ENCODE results near the gene NPTX2.
"Not testable (repeated sequence)": the region's sequence is repeated elsewhere in the genome, so short reads cannot be mapped to it uniquely, and the experiment has no call there.

NPTX2 gene

DNA sequence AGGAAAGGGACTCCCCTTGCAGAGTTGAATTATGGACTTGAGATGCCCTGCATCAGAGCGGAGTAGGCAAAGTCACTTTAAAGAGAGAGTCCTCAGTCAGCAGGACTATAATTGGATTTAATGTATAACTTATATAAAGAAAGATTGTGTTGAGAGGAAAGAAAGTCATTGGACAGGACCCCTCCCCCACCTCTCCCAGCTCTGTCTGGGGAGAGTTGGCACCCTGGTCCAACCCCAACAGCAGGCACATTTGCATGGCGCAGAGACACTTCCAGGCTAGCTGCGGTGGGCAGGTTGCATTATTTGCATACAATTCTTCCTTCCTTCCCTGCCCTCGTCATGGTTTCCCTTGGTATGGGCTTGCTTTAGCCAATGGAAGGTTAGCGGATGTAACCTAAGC is 46.1 kb upstream of the NPTX2 start:
- no peaks in the 10 kb centered on the region for H3K79me2 ChIP-seq (ENCODE audit: low read length)
- TF ChIP-seq, protein P1, sequence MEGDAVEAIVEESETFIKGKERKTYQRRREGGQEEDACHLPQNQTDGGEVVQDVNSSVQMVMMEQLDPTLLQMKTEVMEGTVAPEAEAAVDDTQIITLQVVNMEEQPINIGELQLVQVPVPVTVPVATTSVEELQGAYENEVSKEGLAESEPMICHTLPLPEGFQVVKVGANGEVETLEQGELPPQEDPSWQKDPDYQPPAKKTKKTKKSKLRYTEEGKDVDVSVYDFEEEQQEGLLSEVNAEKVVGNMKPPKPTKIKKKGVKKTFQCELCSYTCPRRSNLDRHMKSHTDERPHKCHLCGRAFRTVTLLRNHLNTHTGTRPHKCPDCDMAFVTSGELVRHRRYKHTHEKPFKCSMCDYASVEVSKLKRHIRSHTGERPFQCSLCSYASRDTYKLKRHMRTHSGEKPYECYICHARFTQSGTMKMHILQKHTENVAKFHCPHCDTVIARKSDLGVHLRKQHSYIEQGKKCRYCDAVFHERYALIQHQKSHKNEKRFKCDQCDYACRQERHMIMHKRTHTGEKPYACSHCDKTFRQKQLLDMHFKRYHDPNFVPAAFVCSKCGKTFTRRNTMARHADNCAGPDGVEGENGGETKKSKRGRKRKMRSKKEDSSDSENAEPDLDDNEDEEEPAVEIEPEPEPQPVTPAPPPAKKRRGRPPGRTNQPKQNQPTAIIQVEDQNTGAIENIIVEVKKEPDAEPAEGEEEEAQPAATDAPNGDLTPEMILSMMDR (IDR thresholded peaks at IDR 0.05; ENCODE audit: low read depth, low read length) = no peak
- no peak for TF ChIP-seq EZH2phosphoT487 (IDR thresholded peaks at IDR 0.05; ENCODE audit: low read depth)
- no peaks in the 10 kb centered on the region for H3K4me1 ChIP-seq (ENCODE audit: low read length)
- H2AFZ ChIP-seq (ENCODE audit: low read depth, low read length) = no peak overlapping the region
- H4K20me1 ChIP-seq (ENCODE audit: insufficient read depth, low read length) = no peaks in the 10 kb centered on the region
- H3K4me2 ChIP-seq (ENCODE audit: low read length) = no peak overlapping the region
- no peak overlapping the region for H3K4me3 ChIP-seq (ENCODE audit: low read length)
- peaks cover 9% of the 10 kb centered on the region; the same call in 1 of the 2 replicates for H3K27me3 ChIP-seq (ENCODE audit: low read depth, low read length)
- no peaks in the 10 kb centered on the region for H3K36me3 ChIP-seq (replicated peaks; ENCODE audit: low read depth, low read length)
- no peak overlapping the region for H3K9ac ChIP-seq (ENCODE audit: low read length)
- H3K27ac ChIP-seq (ENCODE audit: low read length) = no peak overlapping the region
- H3K9me3 ChIP-seq (ENCODE audit: insufficient read depth, low read length) = peaks cover 4% of the 10 kb centered on the region; the same call in 1 of the 2 replicates

DNA sequence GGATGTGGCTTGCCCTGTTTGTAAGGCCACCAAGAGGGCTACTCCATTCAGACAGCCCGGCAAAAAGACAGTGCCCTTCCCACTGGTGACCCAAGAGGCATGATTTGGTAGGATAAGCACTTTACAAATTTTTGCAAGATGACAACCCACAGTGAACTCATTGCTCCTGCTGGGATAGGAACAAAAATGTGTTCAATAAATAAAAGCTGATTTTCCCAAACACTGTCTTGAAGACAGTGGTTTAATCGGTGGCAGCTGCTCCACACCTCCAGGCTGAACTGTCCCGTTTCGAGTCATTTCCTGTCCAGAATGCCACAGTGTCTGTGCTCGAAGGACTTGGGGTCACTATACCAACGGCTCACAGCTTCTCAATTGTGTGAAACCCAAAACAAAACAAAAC is 45.1 kb upstream of the NPTX2 start:
- Histone ChIP-seq H4K20me1 (ENCODE audit: insufficient read depth, low read length) (no peaks in the 10 kb centered on the region), H3K36me3 (replicated peaks; ENCODE audit: low read depth, low read length) (no peaks in the 10 kb centered on the region), H3K9me3 (ENCODE audit: insufficient read depth, low read length) (peaks cover 4% of the 10 kb centered on the region; the same call in 1 of the 2 replicates), H3K9ac (ENCODE audit: low read length) (no peak overlapping the region), H3K4me2 (ENCODE audit: low read length) (no peak overlapping the region), H2AFZ (ENCODE audit: low read depth, low read length) (no peak overlapping the region), H3K79me2 (ENCODE audit: low read length) (no peaks in the 10 kb centered on the region), H3K27me3 (ENCODE audit: low read depth, low read length) (no peaks in the 10 kb centered on the region; the same call in 1 of the 2 replicates), H3K27ac (ENCODE audit: low read length) (no peak overlapping the region), H3K4me1 (ENCODE audit: low read length) (no peaks in the 10 kb centered on the region), H3K4me3 (ENCODE audit: low read length) (no peak overlapping the region)
- TF ChIP-seq, protein P1 (IDR thresholded peaks at IDR 0.05; ENCODE audit: low read depth, low read length) = no peak
- no peak for TF ChIP-seq EZH2phosphoT487 (IDR thresholded peaks at IDR 0.05; ENCODE audit: low read depth)

- H3K27ac ChIP-seq (ENCODE audit: low read length); H4K20me1 ChIP-seq (ENCODE audit: insufficient read depth, low read length); H3K9ac ChIP-seq (ENCODE audit: low read length); H3K4me3 ChIP-seq (ENCODE audit: low read length); H3K4me1 ChIP-seq (ENCODE audit: low read length); H3K36me3 ChIP-seq (replicated peaks; ENCODE audit: low read depth, low read length); H3K27me3 ChIP-seq (ENCODE audit: low read depth, low read length); H3K79me2 ChIP-seq (ENCODE audit: low read length); H2AFZ ChIP-seq (ENCODE audit: low read depth, low read length); H3K9me3 ChIP-seq (ENCODE audit: insufficient read depth, low read length); H3K4me2 ChIP-seq (ENCODE audit: low read length): not testable (repeated sequence)
Observed at GRCh38 chr7:98572716-98573115, 44.4 kb upstream of the NPTX2 start.

DNA sequence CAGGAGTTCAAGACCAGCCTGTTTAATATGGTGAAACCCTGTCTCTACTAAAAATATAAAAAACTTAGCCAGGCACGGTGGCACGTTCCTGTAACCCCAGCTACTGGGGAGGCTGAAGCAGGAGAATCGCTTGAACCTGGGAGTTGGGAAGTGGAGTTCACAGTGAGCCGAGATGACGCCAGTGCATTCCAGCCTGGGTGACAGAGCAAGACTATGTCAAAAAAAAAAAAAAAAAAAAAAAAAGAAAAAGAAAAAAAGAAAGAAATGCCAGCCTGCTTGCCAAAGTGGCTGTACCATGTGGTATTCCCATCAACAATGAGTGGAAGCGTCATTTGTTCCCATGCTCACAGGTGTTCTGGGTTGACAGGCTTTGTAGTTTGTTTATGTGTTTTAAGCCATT is 43.3 kb upstream of the NPTX2 start:
- H3K4me3 ChIP-seq (ENCODE audit: low read length) = no peak overlapping the region

More for the DNA sequence above, 43.3 kb upstream of the NPTX2 start:
- Histone ChIP-seq H3K79me2 (ENCODE audit: low read length) (no peaks in the 10 kb centered on the region), H3K27ac (ENCODE audit: low read length) (no peak overlapping the region), H3K36me3 (replicated peaks; ENCODE audit: low read depth, low read length) (no peaks in the 10 kb centered on the region), H2AFZ (ENCODE audit: low read depth, low read length) (no peak overlapping the region), H3K4me2 (ENCODE audit: low read length) (no peak overlapping the region), H3K4me1 (ENCODE audit: low read length) (no peaks in the 10 kb centered on the region), H3K27me3 (ENCODE audit: low read depth, low read length) (no peaks in the 10 kb centered on the region; the same call in 1 of the 2 replicates), H3K9me3 (ENCODE audit: insufficient read depth, low read length) (peaks cover 4% of the 10 kb centered on the region; the same call in 1 of the 2 replicates), H4K20me1 (ENCODE audit: insufficient read depth, low read length) (no peaks in the 10 kb centered on the region), H3K9ac (ENCODE audit: low read length) (no peak overlapping the region)
- TF ChIP-seq, protein P1 (IDR thresholded peaks at IDR 0.05; ENCODE audit: low read depth, low read length) = no peak
- no peak for TF ChIP-seq EZH2phosphoT487 (IDR thresholded peaks at IDR 0.05; ENCODE audit: low read depth)
